Astrocyte of the spinal cord (primary cell): Measurements from ENCODE around the gene SIGMAR1.

ENCODE experiments used
- DNase-seq: peaks from one replicate; pipeline ENCODE4 v3.0.0; 2011; ENCODE audit warnings: low read depth, low spot score
- H3K4me3 ChIP-seq: 2 replicates; pipeline ENCODE4 v1.5.1; 2011; ENCODE audit warnings: low read depth, mild to moderate bottlenecking, low read length, moderate library complexity
- in situ Hi-C: cut with HindIII; loops from 2 replicates; pipeline ENCODE4 v1.10.0; 2017; ENCODE audit warnings: low sequenced_read_pairs
- TF ChIP-seq, protein P1 (sequence below): IDR thresholded peaks from 2 replicates; pipeline ENCODE4 v1.5.1; 2012; ENCODE audit warnings: low read depth, mild to moderate bottlenecking, low read length, inconsistent platforms

The SIGMAR1 gene

DNA sequence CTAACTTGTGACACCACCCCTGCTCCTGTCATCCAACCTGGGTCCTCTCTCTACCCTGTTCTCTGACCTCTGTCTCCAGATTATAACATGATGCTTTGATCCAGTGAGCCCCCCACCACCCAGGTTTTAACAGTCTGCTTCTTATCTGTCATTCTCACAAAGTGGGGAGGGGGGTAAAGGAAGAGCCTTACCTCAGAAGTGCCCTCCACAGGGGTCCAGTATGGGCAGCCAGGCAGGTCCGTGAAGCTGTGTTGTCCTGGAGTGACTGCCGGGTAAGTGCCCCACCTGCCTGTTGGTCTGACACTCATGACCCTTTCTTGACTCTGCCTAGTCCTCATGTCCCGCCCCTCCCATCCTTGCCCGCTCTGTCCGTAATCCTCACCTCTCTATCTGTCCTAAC, 17.8 kb upstream of the SIGMAR1 start:
- H3K4me3 ChIP-seq, result no peak overlapping the region
- in situ Hi-C loops, result no loop called here
- TF ChIP-seq, protein P1, sequence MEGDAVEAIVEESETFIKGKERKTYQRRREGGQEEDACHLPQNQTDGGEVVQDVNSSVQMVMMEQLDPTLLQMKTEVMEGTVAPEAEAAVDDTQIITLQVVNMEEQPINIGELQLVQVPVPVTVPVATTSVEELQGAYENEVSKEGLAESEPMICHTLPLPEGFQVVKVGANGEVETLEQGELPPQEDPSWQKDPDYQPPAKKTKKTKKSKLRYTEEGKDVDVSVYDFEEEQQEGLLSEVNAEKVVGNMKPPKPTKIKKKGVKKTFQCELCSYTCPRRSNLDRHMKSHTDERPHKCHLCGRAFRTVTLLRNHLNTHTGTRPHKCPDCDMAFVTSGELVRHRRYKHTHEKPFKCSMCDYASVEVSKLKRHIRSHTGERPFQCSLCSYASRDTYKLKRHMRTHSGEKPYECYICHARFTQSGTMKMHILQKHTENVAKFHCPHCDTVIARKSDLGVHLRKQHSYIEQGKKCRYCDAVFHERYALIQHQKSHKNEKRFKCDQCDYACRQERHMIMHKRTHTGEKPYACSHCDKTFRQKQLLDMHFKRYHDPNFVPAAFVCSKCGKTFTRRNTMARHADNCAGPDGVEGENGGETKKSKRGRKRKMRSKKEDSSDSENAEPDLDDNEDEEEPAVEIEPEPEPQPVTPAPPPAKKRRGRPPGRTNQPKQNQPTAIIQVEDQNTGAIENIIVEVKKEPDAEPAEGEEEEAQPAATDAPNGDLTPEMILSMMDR, result no peak

DNA sequence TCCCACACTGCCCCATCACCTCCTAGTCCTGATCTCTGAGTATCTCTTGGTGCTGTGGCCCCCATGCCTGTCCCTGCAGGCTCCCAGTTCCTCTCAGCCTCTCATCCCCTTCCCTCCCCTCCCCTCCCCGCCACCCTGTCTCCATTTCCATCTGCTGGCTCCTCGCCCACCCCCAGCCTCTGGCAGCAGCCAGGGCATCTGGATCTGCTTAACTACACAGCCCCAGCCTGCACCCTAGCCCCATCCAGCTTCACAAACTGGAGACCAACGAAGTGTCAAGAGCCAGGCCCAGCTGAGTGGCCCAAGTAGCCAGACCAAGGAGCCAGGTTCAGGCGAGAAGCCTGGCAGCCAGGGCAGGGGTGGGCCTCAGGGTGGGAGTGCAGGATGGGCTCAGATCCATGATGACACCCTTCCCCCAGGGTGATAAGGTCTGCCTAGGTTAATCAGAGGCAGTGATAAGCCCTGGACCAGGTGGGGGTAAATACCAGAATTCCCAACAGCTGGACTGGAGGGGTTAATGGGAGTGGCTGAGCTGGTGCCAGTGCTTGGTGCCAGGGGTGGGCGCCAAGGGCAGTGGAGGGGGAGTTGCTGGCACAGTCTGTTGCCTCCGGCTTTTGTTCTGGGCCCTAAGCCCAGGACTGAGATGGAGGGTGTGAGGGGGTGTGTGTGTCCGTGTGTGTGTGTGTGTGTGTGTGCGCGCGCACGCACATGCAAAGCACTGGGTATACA, 16.9 kb upstream of the SIGMAR1 start:
- TF ChIP-seq, protein P1, result no peak
- no peak overlapping the region for H3K4me3 ChIP-seq
- in situ Hi-C loops, result no loop called here
- peak; percentile 57 for DNase-seq

More for the DNA sequence above, 17.8 kb upstream of the SIGMAR1 start:
- no peak for DNase-seq

DNA sequence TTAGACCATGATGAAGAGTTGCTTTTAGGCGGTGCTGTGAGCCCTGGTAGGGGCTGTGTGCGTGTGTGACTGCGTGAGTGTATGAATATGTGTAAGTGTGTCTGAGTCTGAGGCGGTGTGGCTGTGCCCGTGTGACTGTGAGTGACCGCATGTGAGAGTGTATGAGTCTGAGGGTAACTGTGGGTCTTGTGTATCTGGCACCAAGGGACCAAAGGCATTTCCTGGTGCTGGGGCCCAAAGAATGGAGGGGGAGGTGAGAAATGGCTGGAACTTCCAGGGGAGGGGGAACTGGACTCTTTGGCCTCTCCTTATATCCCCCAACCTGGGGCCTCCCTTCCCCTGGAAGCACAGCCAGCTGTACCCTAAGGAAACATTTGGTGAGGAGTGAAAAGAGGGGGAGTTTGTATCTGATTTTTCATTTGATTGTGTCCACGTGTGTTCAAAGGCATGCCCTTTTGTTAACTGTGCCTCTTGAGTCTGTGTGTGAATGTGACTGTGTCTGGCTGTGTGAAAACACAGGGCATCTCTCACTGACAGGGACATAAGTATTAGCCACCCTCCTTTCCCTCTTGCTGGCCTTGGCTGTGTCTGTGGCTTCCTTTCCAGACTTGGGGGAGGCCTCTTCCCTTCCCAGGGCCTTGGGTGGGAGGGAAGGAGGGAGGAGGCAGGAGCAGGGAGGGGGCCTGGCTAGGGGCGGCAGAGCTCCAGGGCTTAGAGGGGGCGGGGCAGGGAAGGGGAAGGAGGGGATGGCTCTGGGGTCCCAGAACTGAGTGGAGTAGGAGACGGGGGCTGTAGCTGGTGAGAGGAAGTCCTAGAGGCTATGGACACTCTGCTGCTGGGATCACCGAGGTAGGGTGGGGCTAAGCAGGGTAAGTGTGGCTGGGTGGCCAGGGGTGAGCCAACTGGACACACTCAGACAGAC, 15.8 kb upstream of the SIGMAR1 start:
- TF ChIP-seq, protein P1, result no peak
- no peak for DNase-seq
- in situ Hi-C loops, result no loop called here
- no peak overlapping the region for H3K4me3 ChIP-seq

DNA sequence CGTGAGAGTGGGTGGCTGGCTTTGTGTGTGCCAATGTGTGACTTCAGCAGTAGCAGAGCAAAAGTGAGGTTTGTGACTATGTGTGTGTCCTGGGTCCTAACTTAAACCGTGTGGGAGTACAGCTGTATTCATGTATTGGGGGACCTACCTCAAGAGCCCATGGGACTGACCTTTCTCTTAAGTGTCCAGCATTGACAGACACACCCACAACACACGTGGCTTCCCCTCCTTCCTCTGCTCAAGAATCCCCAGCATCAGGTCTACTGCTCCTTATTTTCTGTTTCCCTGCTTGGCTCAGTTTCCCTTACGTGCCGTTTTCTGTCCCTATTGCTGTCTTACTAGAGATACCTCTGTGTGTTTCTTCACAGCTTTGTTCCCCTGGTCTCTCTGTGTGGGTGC, 15.0 kb upstream of the SIGMAR1 start:
- DNase-seq, result no peak
- peak overlapping the region; percentile 35 for H3K4me3 ChIP-seq
- in situ Hi-C loops, result no loop called here
- TF ChIP-seq, protein P1, result no peak

DNA sequence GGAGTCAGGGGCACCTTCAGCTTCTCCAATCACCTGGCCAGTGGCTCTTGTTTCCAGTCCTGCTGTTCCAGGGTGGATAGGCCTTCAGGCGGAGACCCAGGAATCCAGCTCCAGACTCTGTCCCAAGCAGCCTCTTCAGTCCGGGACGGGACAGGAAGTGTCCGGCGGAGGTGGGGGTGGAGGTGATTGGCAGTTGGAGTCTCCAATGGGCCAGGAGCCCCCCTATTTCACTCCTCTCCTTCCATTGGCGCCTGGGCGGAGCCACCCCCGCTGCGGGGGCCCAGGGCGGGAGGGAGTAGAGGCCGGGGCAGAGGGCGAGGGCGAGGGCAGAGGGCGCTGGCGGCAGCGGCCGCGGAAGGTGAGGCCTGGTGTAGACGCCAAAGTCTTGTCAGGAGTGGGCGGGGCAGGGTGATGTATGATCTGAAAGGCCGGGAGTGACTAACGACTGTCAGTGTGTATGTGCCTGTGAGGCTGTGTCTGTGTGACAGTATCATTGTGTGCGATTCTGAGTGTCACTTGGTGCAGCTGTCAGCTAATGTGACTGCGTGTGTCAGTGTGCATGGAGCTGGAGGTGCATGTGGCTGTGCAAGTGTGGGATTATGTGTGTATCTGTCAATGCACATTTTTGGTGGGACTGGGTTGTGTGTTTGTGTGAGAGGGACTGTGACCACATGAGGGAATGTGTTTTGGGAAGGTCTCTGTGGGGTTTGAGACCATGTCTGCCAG, 14.5 kb upstream of the SIGMAR1 start, which contains the start of gene IL11RA:
Gene IL11RA, plus strand, starts transcription at position 310 of the 726 bp plus-strand sequence. CDS start 3,033 bp downstream, outside the sequence.
- TF ChIP-seq, protein P1, result no peak
- peak within 1 kb of the TSS; percentile 35 for H3K4me3 ChIP-seq

DNA sequence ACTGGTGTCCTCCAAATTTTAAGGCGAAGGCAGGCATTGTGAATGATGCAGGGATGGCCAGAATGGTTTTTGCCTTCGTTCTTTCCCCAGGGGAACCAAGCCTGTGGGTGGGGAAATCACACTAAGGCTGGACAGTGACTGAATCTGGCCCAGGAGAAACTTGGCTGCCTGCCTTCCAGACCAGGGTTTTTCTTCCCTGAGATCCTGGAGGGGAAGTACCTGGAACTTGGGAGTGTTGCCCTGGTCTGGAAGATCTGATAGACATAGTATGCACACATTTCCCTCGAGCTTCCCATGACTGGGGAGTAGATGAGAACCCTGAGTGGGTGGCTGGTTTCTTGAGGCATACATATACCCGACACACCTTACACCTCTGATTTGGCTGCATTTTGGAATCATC, 13.7 kb upstream of the SIGMAR1 start:
- in situ Hi-C loops, result no loop called here
- H3K4me3 ChIP-seq, result peak overlapping the region; percentile 35
- DNase-seq, result peak; percentile 18
- TF ChIP-seq, protein P1, result no peak

More for the DNA sequence above, 14.5 kb upstream of the SIGMAR1 start, which contains the start of gene IL11RA:
- peak; percentile 80 for DNase-seq
- in situ Hi-C loops, result no loop called here
